Smooth muscle cell (in vitro differentiated cells): ENCODE measurements around the gene PPP5C. TPM values are rescaled to one million over a fixed set of nuclear protein-coding genes. Genes with fewer than 3 reads are reported as not detected.

Experiments
- DNase-seq: peaks from one replicate; lab custom pipeline; 2025; ENCODE audit not compliant: unreplicated experiment; lab: John Stamatoyannopoulos, UW
- H2AFZ ChIP-seq: fragments of 200-600 bp; sonication (generic); 2 replicates; pipeline ENCODE4 v1.6.0; 2016; ENCODE audit warnings: antibody characterized with exemption, low read depth, mild to moderate bottlenecking
- H3F3A ChIP-seq: fragments of 200-600 bp; sonication (generic); 2 replicates; pipeline ENCODE4 v1.6.0; 2017; ENCODE audit warnings: antibody characterized with exemption, low read depth
- H3K27ac ChIP-seq: fragments of 200-600 bp; sonication (generic); 2 replicates; pipeline ENCODE4 v1.5.1; 2016; ENCODE audit warnings: low read depth, mild to moderate bottlenecking
- H3K27me3 ChIP-seq: fragments of 200-600 bp; sonication (generic); 2 replicates; pipeline ENCODE4 v1.6.1; 2016; ENCODE audit warnings: low read depth, mild to moderate bottlenecking
- H3K36me3 ChIP-seq: fragments of 200-600 bp; sonication (generic); 2 replicates; pipeline ENCODE4 v1.5.1; 2016; ENCODE audit warnings: low read depth
- H3K4me1 ChIP-seq: fragments of 200-600 bp; sonication (generic); 2 replicates; pipeline ENCODE4 v1.5.1; 2016; ENCODE audit warnings: low read depth
- H3K4me2 ChIP-seq: fragments of 200-600 bp; sonication (generic); 2 replicates; pipeline ENCODE4 v1.6.0; 2016; ENCODE audit warnings: mild to moderate bottlenecking
- H3K4me3 ChIP-seq: fragments of 200-600 bp; sonication (generic); 2 replicates; pipeline ENCODE4 v1.5.1; 2016; ENCODE audit warnings: mild to moderate bottlenecking
- H3K79me2 ChIP-seq: fragments of 200-600 bp; sonication (generic); 2 replicates; pipeline ENCODE4 v1.6.0; 2016; ENCODE audit warnings: low read depth, mild to moderate bottlenecking
- H3K9ac ChIP-seq: fragments of 200-600 bp; sonication (generic); 2 replicates; pipeline ENCODE4 v1.6.0; 2016; ENCODE audit warnings: low read depth
- H3K9me3 ChIP-seq: fragments of 200-600 bp; sonication (generic); replicated peaks from 2 replicates; pipeline ENCODE4 v1.5.1; 2016; ENCODE audit warnings: low read depth
- H4K20me1 ChIP-seq: fragments of 200-600 bp; sonication (generic); 2 replicates; pipeline ENCODE4 v1.6.0; 2016; ENCODE audit warnings: low read depth
- CTCF ChIP-seq: fragments of 200-600 bp; sonication (generic); IDR thresholded peaks from 2 replicates; pipeline ENCODE4 v1.5.1; 2017; ENCODE audit warnings: borderline replicate concordance, mild to moderate bottlenecking, antibody characterized with exemption; ENCODE audit not compliant: insufficient read depth, poor library complexity, severe bottlenecking
- WGBS: methylation state at CpG from one replicate; pipeline ENCODE4 v1.1.7; 2016; ENCODE audit warnings: low lambda C conversion rate; 5-methylcytosine and 5-hydroxymethylcytosine counted together
- polyA plus RNA-seq: library from polyadenylated mRNA; unstranded; fragments of >200 nt; fragmentation: Nextera tagmentation; extraction: Ambion mirVana; gene quantifications from 2 replicates; pipeline ENCODE4 v1.2.1, GENCODE V29; 2016
- total RNA-seq: library from RNA; depleted of rRNA; stranded (reverse); fragments of >200 nt; gene quantifications from 2 replicates; pipeline ENCODE4 v1.2.3, GENCODE V29; 2014

PPP5C gene
- total and polyA plus RNA-seq, 2 experiments from 2014 or later = 44.9 to 57.7 TPM

GRCh38 chr19:46357846-46358583 lies 11.1 kb downstream of the PPP5C start:
- Histone ChIP-seq H3K79me2 (peaks cover 30% of the 10 kb centered on the region), H3K4me1 (no peaks in the 10 kb centered on the region), H3K27me3 (no peaks in the 10 kb centered on the region), H3K9me3 (no peaks in the 10 kb centered on the region), H3K4me3 (no peak overlapping the region), H2AFZ (no peak overlapping the region), H4K20me1 (peaks cover 39% of the 10 kb centered on the region), H3F3A (no peaks in the 10 kb centered on the region), H3K4me2 (no peak overlapping the region), H3K9ac (no peak overlapping the region), H3K27ac (no peak overlapping the region), H3K36me3 (no peaks in the 10 kb centered on the region)
- WGBS = 93% methylated on average over 7 of the region's 7 CpGs
- DNase-seq = no peak
- TF ChIP-seq CTCF = no peak

GRCh38 chr19:46361915-46362314 lies 15.0 kb downstream of the PPP5C start:
- Histone ChIP-seq H3K4me3 (no peak overlapping the region), H3K27me3 (no peaks in the 10 kb centered on the region), H3K9me3 (no peaks in the 10 kb centered on the region), H3K9ac (no peak overlapping the region), H3K36me3 (peaks cover 4% of the 10 kb centered on the region), H4K20me1 (peaks cover 27% of the 10 kb centered on the region), H2AFZ (no peak overlapping the region), H3K4me1 (no peaks in the 10 kb centered on the region), H3K4me2 (no peak overlapping the region), H3K27ac (no peak overlapping the region), H3K79me2 (peaks cover 47% of the 10 kb centered on the region), H3F3A (no peaks in the 10 kb centered on the region)
- no peak for TF ChIP-seq CTCF
- DNase-seq = no peak
- 69% methylated on average over 2 of the region's 2 CpGs for WGBS

- Histone ChIP-seq H3K4me2 (no peak overlapping the region), H3K36me3 (peaks cover 4% of the 10 kb centered on the region), H3F3A (no peaks in the 10 kb centered on the region), H3K27ac (no peak overlapping the region), H4K20me1 (peaks cover 25% of the 10 kb centered on the region), H3K9ac (no peak overlapping the region), H3K4me3 (no peak overlapping the region), H3K4me1 (peaks cover 3% of the 10 kb centered on the region), H3K9me3 (no peaks in the 10 kb centered on the region), H2AFZ (no peak overlapping the region), H3K79me2 (peaks cover 37% of the 10 kb centered on the region), H3K27me3 (no peaks in the 10 kb centered on the region)
- no peak for DNase-seq
- TF ChIP-seq CTCF = no peak
- WGBS = 98% methylated on average over 2 of the region's 2 CpGs
Measured at GRCh38 chr19:46364359-46364758, 17.5 kb downstream of the PPP5C start.

- Histone ChIP-seq H3K9ac (no peak overlapping the region), H2AFZ (no peak overlapping the region), H4K20me1 (peaks cover 20% of the 10 kb centered on the region), H3K9me3 (no peaks in the 10 kb centered on the region), H3K27ac (no peak overlapping the region), H3K79me2 (peaks cover 35% of the 10 kb centered on the region), H3K27me3 (no peaks in the 10 kb centered on the region), H3K4me3 (no peak overlapping the region), H3K4me1 (peaks cover 3% of the 10 kb centered on the region), H3K4me2 (no peak overlapping the region), H3F3A (no peaks in the 10 kb centered on the region), H3K36me3 (peaks cover 4% of the 10 kb centered on the region)
- WGBS = 94% methylated on average over 4 of the region's 4 CpGs
- no peak for TF ChIP-seq CTCF
- DNase-seq = no peak
Measured at GRCh38 chr19:46365561-46365960, 18.7 kb downstream of the PPP5C start.
